SU-DHL-6 (cell line): ENCODE results near the gene TBC1D23.

Experiments used
- H2AFZ ChIP-seq: fragments of 200-600 bp; sonication (generic); 2 replicates; pipeline ENCODE4 v1.6.1; 2014; ENCODE audit warnings: low read depth, mild to moderate bottlenecking, moderate library complexity, mixed read lengths, antibody characterized with exemption, low read length; ENCODE audit not compliant: severe bottlenecking
- H3F3A ChIP-seq: fragments of 200-600 bp; shearing (Covaris generic); 2 replicates; pipeline ENCODE4 v1.6.0; 2016; ENCODE audit warnings: antibody characterized with exemption, mild to moderate bottlenecking; ENCODE audit not compliant: insufficient read depth
- H3K27ac ChIP-seq: fragments of 200-600 bp; sonication (generic); 2 replicates; pipeline ENCODE4 v1.5.1; 2016; ENCODE audit warnings: low read depth, mild to moderate bottlenecking, low read length, moderate library complexity, mixed read lengths
- H3K27me3 ChIP-seq: fragments of 200-600 bp; sonication (generic), shearing (Covaris generic); 2 replicates; pipeline ENCODE4 v1.6.0; 2014; ENCODE audit warnings: mild to moderate bottlenecking, low read length
- H3K36me3 ChIP-seq: fragments of 200-600 bp; sonication (generic); 2 replicates; pipeline ENCODE4 v1.6.1; 2014; ENCODE audit warnings: mild to moderate bottlenecking, low read length, mixed read lengths
- H3K4me2 ChIP-seq: fragments of 300-600, 200-600 bp; shearing (Covaris generic), sonication (generic); 2 replicates; pipeline ENCODE4 v1.6.0; 2014; ENCODE audit warnings: low read length, low read depth, mild to moderate bottlenecking; ENCODE audit not compliant: poor library complexity, severe bottlenecking
- H3K4me3 ChIP-seq: fragments of 200-600 bp; sonication (generic); 2 replicates; pipeline ENCODE4 v1.5.1; 2014; ENCODE audit warnings: antibody characterized with exemption, low read length, mild to moderate bottlenecking, mixed read lengths; ENCODE audit not compliant: insufficient read depth, poor library complexity, severe bottlenecking
- H3K79me2 ChIP-seq: fragments of 200-600 bp; sonication (generic); 2 replicates; pipeline ENCODE4 v1.6.1; 2014; ENCODE audit warnings: mild to moderate bottlenecking, low read length, moderate library complexity; ENCODE audit not compliant: insufficient read depth
- H3K9ac ChIP-seq: fragments of 200-600 bp; sonication (generic); 2 replicates; pipeline ENCODE4 v1.7.0; 2014; ENCODE audit warnings: mild to moderate bottlenecking, low read length
- H3K9me2 ChIP-seq: fragments of 200-600 bp; sonication (generic); replicated peaks from 2 replicates; pipeline ENCODE4 v1.6.1; 2014; ENCODE audit warnings: low read length; ENCODE audit not compliant: insufficient read depth
- H3K9me3 ChIP-seq: fragments of 200-600 bp; sonication (generic); 2 replicates; pipeline ENCODE4 v1.6.1; 2014; ENCODE audit warnings: low read length, mixed read lengths; ENCODE audit not compliant: insufficient read depth
- H4K20me1 ChIP-seq: fragments of 200-600 bp; sonication (generic); 2 replicates; pipeline ENCODE4 v1.6.1; 2014; ENCODE audit warnings: low read depth, mild to moderate bottlenecking, antibody characterized with exemption, low read length, moderate library complexity, mixed read lengths
- CTCF ChIP-seq: fragments of 200-600 bp; sonication (generic); IDR thresholded peaks from one replicate; pipeline ENCODE4 v1.5.1; 2017; ENCODE audit warnings: antibody characterized with exemption, mild to moderate bottlenecking, low read length, moderate library complexity; ENCODE audit not compliant: insufficient read depth, poor library complexity, severe bottlenecking
- EZH2phosphoT487 ChIP-seq: fragments of 200-600 bp; sonication (generic), shearing (Covaris generic); conservative IDR thresholded peaks from 2 replicates; pipeline ENCODE4 v1.6.1; 2018; ENCODE audit warnings: mild to moderate bottlenecking, antibody characterized with exemption, low read length, moderate library complexity, mixed read lengths

Gene TBC1D23

GRCh38 chr3:100310355-100310965, 49.7 kb downstream of the TBC1D23 start:
- Histone ChIP-seq H3K4me2 (no peak overlapping the region), H3K27ac (no peak overlapping the region), H3K9ac (no peak overlapping the region)

GRCh38 chr3:100311011-100311410, 50.2 kb downstream of the TBC1D23 start:
- Histone ChIP-seq H3K27ac (no peak overlapping the region), H2AFZ (no peak overlapping the region), H3K4me3 (no peak overlapping the region), H3K9me2 (no peaks in the 10 kb centered on the region), H3K36me3 (0 out of 2 replicates have a peak, but pooled peaks cover 4% of the 10 kb centered on the region), H4K20me1 (no peaks in the 10 kb centered on the region), H3K27me3 (no peaks in the 10 kb centered on the region), H3K9ac (no peak overlapping the region), H3K79me2 (no peaks in the 10 kb centered on the region), H3K4me2 (no peak overlapping the region), H3F3A (peaks cover 5% of the 10 kb centered on the region; the same call in 1 of the 2 replicates), H3K9me3 (no peaks in the 10 kb centered on the region)
- TF ChIP-seq EZH2phosphoT487 (no peak), CTCF (no peak)

More at GRCh38 chr3:100310355-100310965, 49.7 kb downstream of the TBC1D23 start:
- Histone ChIP-seq H3K27me3 (no peaks in the 10 kb centered on the region), H3K79me2 (no peaks in the 10 kb centered on the region), H3K36me3 (0 out of 2 replicates have a peak, but pooled peaks cover 4% of the 10 kb centered on the region), H4K20me1 (no peaks in the 10 kb centered on the region), H3K4me3 (no peak overlapping the region), H2AFZ (no peak overlapping the region), H3K9me3 (no peaks in the 10 kb centered on the region), H3K9me2 (no peaks in the 10 kb centered on the region), H3F3A (peaks cover 5% of the 10 kb centered on the region; the same call in 1 of the 2 replicates)
- no peak for TF ChIP-seq CTCF
- TF ChIP-seq EZH2phosphoT487: no peak

GRCh38 chr3:100316641-100317069, 55.9 kb downstream of the TBC1D23 start:
- Histone ChIP-seq H4K20me1 (no peaks in the 10 kb centered on the region), H2AFZ (no peak overlapping the region), H3F3A (peaks cover 13% of the 10 kb centered on the region; the same call in 1 of the 2 replicates), H3K27me3 (no peaks in the 10 kb centered on the region), H3K4me2 (no peak overlapping the region), H3K9me3 (no peaks in the 10 kb centered on the region), H3K27ac (no peak overlapping the region), H3K9ac (no peak overlapping the region), H3K79me2 (no peaks in the 10 kb centered on the region), H3K4me3 (no peak overlapping the region), H3K36me3 (0 out of 2 replicates have a peak, but pooled peaks cover 4% of the 10 kb centered on the region), H3K9me2 (no peaks in the 10 kb centered on the region)
- TF ChIP-seq CTCF (peak; percentile 40), EZH2phosphoT487 (no peak)
